ENCODE measurements around the gene SLC6A1. TPM values are rescaled to one million over a fixed set of nuclear protein-coding genes. Genes with fewer than 3 reads are reported as not detected.

The SLC6A1 gene
- 26.7 TPM for total RNA-seq (ENCODE audit: insufficient read depth, low replicate concordance)

DNA sequence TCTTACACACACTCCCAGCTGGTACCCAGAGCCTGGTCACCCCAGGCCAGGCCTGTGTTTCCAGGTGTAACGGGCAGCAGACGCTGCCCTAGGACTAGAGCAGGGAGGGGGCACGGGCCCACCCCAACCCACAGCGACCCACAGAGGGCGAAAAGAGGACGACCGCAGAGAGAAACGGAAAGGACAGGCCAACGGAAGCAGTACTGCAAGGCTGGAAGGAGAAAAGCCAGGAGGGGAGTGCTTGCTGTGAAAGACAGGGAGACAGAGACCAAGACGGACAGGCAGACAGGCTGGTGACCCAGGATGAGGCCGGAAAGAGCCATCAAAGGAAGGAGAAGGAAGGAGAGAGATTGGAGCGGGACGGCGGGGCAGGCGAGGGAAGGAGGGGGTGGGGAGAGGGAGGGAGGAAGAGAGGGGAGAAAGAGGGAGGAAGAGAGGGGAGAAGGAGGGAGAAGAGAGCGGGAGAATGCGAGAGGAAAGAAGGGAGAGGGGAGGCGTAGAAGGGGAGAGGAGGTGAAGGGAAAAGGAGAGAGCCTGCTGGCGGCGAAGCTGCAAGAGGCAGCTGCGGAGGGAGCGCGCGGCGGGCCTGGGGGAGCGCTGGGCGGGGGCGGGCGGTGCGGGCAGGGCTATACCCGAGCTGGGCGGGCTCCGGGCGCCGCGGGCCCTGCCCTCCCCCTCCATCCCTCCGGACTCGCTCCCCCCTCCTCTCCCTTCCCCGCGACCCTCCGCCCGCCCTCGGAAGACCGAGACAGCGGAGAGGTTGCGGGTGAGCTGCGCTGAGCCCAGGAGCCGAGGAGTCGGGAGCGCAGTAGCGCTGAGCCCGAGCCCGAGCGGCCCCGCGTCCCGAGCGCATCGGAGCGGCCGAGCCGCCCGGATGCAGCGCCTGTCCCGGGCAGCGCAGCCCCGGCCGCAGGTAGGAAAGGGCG, at the start of gene SLC6A1:
SLC6A1 (plus strand) TSS at position 732 of the 926 bp plus-strand sequence. CDS start 24,464 bp downstream, outside the sequence.
- peak; percentile 37 for DNase-seq (ENCODE audit: low spot score)

DNA sequence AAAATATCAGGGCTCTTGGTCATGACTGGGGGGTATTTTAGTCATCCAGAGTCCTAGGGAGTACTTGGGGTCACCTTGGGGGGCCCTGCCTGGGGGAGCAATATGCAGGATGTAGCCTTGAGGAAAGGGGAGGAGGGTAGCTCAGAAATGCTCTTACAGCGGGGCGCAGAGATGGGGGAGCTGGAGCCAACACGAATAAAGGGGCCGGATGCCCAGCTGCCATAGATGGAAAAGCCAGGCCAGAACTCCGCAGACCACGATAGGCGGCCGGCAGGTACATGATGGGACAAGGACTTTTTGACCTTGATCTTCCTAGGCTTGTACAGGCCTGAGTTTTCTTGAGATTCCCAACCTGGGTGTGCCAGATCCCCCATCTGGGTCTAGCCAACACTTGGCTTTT, 47.7 kb upstream of the SLC6A1 start:
- no peak for DNase-seq (ENCODE audit: low spot score)

DNA sequence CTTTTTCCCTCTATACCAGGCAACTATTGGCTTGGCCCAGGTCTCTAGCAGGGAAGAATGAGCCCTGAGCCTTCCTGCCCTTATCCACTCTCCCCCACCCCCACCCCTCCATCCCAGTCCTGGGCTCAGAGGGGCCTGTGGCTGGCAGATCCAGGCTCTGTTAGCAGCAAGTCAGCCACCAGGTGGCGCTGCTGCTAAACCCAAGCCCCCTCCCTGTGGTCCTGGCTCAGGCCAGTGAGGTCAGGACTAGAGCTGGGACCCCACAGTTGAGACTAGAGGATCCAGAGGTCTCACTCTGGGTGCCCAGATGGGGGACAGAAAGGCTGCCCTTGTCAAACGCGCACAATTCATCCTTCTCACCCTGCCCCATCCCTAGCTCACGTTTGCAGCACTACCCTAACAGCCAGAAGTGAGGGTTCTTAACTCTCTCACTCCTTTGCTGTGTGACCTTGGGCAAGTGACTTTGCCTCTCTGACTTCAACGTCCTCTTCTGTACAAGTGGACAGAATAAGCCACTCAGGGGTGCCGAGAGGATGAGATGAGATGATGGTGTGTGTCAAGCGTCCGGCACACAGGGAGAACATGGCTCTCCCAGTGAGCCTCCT, 46.8 kb upstream of the SLC6A1 start:
- peak; percentile 38 for DNase-seq (ENCODE audit: low spot score)

DNA sequence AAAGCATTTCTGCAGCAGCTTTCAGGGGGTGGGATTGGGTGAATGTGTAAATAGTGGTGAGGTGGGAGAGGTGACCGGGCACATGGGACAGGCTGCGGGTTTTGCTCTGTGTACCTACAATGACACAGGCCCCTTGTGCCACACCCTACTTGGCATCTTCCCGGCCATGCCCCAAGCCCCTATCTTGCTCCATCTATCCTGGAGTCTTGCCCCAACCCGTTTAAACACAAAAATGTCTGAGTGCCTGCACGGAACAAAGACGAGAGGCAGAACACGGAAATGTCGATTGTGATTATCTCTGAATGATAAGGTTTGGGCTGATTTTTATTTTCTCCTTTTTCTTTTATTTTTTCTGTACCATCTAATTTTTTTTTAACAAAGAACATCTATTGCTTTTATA, 46.0 kb upstream of the SLC6A1 start:
- no peak for DNase-seq (ENCODE audit: low spot score)

DNA sequence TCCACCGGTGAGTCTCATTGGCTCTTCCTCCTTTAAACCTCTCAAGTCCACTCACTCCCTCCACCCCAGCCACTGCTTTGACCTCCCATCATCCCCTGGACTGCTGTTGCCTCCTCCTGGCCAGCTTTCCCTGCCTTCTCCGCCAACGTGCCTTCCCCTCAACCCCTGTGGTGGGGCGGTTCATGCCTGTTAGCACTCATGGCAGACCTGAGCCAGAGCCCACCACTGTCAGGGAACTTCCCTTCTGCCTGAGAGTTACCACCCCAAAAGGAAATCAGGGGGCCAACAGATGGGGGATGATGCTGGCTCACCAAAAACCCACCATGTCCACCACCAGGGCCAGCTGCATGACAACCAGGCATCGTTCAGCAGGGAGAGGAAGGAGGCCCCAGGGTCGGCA, 44.2 kb upstream of the SLC6A1 start:
- no peak for DNase-seq (ENCODE audit: low spot score)

DNA sequence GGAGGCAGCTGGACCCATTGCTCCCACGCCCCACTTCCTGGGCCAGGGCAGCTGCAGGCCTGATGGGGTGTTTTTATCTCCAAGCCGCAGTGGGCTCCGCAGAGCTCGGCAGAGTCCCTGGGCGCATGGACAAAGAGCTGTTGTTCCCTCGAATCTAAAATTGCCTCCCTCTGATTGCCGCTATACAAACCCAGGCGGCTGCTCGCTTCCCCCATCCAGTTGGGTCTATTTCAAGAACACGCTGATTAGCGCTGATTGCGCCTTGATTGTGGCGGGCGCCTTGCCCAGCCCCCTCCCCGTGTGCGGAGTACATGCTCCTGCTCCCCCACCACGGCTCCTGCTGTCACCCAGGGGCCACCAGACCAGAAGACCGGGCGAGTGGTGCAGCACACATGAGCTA, 43.4 kb upstream of the SLC6A1 start:
- no peak for DNase-seq (ENCODE audit: low spot score)

DNA sequence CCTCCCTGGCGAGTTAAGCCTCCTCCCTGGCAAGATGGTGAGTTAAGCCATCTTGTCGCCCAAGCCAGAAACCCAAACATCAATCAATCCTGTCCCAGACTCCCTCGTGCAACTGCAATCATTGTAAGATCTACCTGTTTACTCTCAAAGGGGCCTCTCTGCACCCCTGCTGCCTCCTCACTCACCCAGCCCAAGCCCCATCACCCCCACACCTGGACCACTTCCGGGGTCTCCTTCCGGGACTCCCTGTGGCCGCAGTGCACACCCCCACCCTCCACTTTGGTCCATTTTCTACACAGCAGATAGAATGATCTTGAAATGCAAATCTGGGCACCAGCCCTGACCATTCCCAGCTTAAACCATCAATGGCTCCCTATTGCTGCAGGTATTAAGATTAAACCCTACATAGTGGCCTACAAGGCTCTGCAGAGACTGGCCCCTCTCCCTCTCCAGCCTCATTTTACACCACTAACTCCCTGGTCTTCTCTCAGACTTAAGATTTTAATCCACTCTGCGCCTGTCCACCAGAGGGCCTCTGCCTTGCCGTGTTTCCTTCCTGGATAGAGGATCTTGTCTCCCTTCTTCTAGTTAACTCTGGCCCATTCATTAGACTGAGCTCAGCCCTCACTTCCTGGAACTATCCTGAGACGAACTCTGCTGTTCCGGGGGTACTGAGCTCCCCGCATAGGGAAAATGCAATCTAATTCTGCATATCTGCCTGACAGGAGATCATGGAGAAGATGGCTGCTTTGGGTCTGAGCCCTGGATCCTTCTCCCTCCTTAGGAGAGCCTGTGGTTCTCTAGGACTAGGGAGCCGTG, 41.9 kb upstream of the SLC6A1 start:
- peak; percentile 12 for DNase-seq (ENCODE audit: low spot score)

DNA sequence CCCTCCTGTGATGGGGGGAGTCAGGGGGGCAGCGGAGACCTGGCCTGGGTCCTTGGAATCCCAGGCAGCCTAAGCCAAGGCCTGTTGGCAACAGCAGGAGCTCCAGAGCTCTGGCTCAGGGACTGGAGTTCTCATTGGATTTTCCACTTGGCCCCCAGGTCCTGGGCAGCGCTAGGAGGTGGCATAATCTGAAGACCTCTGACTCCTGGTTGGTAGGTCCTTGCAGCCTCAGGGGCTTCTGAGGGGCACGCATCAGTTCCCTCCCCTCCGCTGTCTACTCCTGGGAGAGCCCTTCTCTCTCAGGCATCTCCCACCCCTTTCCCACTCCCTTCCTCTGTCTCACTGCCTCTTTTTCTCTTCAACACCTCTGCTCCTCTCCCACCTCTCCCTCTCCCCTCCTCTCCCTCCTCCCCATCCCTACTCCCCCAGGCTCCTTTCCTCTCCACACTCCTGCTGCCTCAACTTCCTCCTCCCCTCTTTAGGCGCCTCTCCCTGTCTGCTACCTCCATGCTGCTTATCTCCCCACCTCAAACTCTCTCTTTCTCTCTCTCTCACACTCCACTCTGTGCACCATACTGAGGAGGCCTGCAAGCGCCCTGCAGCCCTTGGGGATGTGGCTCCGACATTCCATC, 41.1 kb upstream of the SLC6A1 start:
- no peak for DNase-seq (ENCODE audit: low spot score)

DNA sequence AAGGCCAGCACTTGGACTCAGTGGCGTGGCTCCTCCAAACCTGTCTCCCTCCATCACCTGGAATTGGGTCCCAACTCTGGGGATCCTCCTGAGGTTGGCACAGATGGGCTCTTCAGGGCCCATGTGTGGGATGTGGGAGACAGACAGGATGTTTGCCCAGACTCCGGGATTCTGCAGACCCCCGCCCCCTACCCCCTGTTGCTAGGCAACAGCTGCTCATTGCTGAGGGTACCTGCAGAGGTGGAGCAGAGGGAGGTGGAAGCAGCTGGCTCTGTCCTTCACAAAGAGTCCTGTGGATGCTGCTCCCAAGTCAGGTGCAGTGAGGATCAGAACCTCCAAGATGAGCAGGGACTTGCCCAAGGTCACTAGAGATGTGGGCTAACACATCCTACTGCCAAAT, 40.0 kb upstream of the SLC6A1 start:
- no peak for DNase-seq (ENCODE audit: low spot score)

DNA sequence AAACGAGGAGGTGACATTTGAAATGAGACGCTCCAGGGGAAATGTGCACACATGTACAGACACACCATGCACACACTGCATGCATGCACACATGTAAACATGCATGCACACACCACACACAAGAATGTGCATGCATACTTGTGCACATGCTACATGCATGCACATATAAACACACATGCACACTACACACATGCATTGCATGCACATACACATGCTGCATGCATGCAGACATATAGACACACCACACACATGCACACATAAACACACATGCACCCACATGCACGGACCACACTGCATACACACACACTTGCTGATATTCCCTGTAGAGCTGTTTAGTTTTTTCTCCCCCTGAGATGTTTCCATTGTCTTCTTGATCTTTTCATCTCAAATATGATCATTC, 37.8 kb upstream of the SLC6A1 start:
- DNase-seq (ENCODE audit: low spot score): no peak

DNA sequence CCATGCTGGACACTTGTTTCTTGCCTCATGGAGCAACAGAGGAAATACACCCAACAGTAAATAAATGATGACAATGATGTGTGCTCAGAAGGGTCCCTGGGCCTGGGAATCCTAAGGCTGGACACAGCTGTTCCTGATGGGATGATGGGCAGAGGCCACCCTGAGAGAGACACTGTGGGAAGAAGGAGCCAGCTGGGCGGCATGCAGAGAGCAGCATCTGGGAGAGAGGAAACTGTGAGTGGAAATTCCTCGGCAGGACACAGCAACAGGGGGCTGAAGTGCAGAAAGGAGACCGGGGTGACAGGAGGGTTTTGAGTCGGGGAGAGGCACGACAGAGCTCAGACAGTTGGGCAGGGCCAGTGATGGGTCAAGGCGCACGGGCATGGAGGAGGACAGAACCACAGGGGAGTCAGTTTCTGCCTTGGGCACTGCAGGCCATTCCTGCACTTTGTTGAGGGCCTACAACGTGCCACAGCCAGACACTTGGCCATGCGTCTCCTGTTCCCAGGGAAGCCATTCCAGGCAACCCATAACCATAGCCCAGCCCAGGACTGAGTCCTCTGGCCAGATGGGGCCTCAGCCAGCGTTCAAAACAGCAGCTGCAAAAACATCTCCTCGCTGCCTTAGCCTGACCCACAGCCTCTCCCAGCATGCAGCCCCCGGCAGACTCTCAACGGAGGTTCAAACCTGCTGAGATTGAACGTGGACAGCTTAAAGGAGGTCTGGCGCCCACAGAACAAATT, 36.7 kb upstream of the SLC6A1 start:
- no peak for DNase-seq (ENCODE audit: low spot score)

DNA sequence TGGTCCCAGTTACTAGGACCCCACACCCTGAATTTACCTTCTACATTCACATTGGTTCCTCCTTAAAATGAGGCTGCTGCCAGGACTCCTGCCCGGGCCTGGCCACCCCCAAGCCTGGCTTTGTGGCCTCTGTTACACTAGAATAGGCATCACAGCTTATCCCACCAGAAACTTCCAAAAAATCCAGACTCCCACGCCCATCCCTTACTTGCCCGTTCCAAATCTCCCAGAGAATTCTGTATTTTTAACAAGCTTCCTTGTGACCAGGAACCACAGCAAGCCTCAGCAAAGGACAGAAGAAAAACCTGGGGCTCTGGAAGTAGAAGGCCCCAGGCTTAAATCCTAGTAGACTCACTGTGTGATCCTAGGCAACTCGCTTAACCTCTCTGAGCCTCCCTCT, 36.0 kb upstream of the SLC6A1 start:
- DNase-seq (ENCODE audit: low spot score): no peak

DNA sequence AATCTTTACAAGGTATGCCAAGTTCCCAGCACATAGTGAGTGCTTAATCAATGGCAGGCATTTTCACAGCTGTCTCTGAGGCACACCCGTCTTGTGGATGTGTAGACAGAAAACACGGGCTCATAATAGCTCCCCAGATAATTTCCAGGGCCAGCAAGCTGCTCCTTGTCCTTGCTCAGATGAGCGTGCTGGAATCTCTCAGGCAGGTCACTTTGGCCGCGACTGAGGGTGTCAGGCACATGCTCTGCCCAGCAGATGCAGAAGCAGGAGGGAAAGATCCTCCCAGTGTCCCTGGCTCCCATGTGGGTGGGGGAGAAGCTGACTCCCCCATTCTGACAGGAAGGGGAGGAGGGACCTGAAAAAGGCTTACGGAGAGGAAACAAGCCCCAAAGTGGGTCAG, 35.6 kb upstream of the SLC6A1 start:
- no peak for DNase-seq (ENCODE audit: low spot score)

DNA sequence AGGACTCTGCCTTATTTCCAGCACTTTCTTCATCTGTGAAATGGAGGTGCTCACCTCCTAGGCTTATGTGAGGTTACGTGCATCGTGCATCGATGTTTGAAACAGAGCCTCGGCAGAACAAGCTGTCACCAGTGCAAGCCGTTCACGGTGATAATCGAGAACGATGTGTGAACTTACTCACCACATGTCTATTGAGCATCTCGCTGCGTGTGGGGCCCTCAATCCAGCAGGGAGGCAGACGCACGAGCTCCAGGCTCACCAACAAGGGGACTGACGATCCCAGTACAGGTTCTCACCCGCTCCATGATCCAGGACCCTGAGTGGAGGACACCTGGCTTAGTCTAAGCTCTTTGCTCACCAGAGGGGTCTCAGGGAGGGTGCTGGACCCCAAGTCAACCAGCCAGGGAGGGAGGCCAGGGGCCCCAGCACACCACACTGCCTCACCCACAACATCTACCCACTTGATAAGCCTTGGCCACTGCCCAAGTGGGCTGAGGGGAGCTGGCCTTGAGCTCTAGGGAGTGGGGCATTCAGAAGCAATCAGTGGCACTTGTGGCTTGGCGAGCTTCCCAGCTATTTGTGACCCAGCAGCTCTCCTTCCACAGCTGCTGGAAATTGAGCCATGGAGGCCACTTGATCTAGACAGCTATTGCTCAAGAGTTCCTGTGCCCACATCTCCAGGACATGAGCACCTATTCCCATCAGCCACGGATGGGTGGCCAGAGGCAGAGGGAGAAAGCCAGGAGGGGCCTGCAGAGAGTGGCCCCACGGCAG, 34.4 kb upstream of the SLC6A1 start:
- no peak for DNase-seq (ENCODE audit: low spot score)

DNA sequence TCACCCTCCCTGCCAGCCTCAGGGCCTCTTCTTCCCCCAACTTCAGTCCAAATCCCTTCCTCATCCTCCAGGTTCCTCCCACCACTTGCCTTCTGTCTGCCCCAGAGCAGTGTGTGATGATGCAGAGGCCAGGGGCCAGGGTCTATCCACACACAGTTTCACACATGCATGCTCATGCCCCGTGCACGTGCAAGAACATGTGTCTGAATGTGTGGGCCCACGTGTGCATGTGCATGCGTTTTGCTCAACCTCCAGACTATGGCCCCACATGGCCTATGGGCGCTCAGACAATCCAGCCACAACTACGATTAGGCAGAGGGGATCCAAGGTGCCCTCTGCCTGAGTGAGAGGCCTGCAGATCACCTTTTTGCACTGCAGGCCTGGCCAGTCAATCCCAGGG, 32.3 kb upstream of the SLC6A1 start:
- DNase-seq (ENCODE audit: low spot score): no peak

DNA sequence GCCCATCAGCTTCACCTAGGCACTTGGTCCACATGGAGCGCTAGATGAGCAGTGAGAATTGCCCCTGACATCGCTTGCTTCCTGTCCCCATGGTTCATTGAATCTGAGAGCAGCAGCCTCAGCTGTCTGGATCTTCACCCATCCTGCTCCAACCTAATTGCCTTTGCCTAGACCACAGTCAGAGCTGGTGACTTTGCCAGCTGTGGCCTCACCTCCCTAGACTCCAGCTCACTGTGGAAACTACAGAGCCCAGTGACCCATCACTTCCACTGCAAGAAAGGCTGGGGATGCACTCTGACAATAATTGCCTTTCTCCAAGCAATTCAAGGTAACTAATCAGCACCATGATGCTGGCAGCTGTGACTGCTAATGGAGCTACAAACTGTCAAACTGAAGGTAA, 30.6 kb upstream of the SLC6A1 start:
- no peak for DNase-seq (ENCODE audit: low spot score)

DNA sequence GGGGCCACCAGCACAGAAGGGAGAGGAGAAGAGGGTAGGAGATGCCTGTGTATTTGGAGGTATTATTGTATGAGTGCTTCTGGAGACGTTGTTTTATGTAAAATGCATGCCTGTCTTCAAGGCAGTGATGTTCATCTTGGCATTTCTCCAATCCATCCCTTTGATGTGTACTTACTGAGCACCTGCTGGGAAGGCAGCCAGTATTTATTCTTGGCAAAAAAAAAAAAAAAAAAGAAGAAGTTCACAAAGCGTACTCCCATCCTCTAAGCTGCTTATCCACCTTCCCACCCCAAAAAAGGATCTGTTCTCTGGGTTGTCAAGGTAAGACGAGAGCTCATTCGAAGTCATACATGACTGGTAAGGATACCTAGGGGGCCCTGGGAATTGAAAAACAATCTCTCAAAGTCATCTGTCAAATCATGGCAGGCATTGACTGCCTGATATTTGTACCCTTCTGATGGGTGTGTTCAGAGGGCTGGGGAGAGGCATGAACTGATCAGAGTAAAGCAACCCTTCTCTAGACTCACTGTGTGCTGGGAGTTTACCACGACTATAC, 30.0 kb upstream of the SLC6A1 start:
- no peak for DNase-seq (ENCODE audit: low spot score)

DNA sequence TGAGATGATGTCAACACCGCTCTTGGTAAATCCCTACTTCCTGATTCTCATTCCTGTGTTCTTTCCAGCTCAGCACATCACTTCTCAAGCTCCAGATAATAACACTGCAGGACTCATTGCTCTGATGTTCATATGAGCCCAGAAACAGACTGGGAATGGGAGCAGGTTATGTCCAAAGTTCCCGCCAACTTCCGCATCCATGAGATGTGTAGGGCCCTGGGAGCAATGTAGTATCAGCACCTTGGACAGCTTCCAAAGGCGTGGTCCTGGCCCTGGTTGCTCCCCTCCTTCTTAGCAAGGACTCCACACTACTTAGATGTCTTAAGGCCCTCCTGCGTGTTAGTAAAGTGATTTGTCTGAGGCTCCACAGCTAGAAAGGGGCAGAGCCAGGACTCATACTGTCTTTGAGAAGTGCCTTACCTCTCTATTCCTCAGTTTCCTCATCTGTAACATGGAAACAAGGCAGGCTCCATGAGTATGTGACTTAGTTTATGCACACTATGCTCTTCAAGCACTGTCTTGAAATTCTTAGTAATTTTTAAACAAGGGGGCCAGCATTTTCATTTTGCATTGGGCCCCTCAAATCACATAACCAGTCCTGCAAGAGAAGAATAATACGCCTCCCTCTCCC, 27.9 kb upstream of the SLC6A1 start:
- peak; percentile 25 for DNase-seq (ENCODE audit: low spot score)

DNA sequence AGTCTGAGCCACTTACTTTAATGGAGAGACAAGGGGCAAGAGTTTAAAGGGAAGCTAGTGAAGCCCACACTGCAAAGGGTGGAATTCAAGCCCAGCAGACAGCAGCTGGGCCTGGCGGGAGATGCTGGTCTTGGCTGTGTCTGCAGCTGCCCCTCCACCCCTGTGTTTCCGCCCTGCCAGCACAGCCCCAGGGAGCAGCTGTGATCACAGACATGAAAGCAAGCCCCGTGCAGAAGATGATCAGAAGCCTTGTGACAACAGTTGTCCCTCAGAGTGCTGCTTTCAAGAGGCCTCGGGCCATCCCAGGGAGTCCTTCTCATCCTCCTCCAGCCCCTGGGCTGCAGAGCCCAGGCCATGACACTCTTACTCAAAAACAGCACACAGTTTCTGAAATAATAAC, 24.1 kb upstream of the SLC6A1 start:
- no peak for DNase-seq (ENCODE audit: low spot score)

All from umbilical cord (tissue), 2 donors.